Spleen (tissue), 7 donors: ENCODE results near the gene RNF103.

ENCODE experiments used
- CTCF ChIP-seq, 11 experiments: fragments of 200-600 bp in 7 of 11; fragments of 450-650 bp in 4 of 11; sonication (generic) in 4 of 11; IDR thresholded peaks in 8 of 11; conservative IDR thresholded peaks in 3 of 11; 1 replicate in 7 of 11; 2 replicates in 4 of 11; pipeline versions ENCODE4 v1.4.0 to v1.8.0; 2016 to 2021; ENCODE audit warnings: antibody characterized with exemption in 11 of 11, inconsistent platforms in 4 of 11, mild to moderate bottlenecking in 1 of 11
- POLR2A ChIP-seq, 3 donors: fragments of 450-650 bp; IDR thresholded peaks; one replicate each; pipeline ENCODE4 v1.5.1; 2017; ENCODE audit warnings: antibody characterized with exemption in 3 of 3, mild to moderate bottlenecking in 1 of 3
- POLR2AphosphoS5 ChIP-seq, 3 donors: sonication (generic); formaldehyde crosslinking; IDR thresholded peaks; one replicate each; pipeline ENCODE4 v1.5.1; 2017; ENCODE audit warnings: antibody characterized with exemption in 3 of 3
- donor health status: DM: no; HTN: no; CAD: no; lungs with moderate emphysema.
- donor health status: DM: no; HTN: no; CAD: no.
- donor health status: DM: no; HTN: no; CAD: no.

- TF ChIP-seq CTCF (IDR thresholded peaks at IDR 0.05 in 8 of 11, conservative IDR thresholded peaks at IDR 0.05 in 3 of 11) (no peak), POLR2AphosphoS5 (IDR thresholded peaks at IDR 0.05) (no peak), POLR2A (IDR thresholded peaks at IDR 0.05) (no peak)
Observed at GRCh38 chr2:86625096-86625495, 1.4 kb upstream of the RNF103 start.
